ENCODE data around the gene MAMDC2.

GRCh38 chr9:70119786-70120185 lies 76.1 kb downstream of the MAMDC2 start:
- TF ChIP-seq POLR2A (IDR thresholded peaks at IDR 0.05; ENCODE audit: low read depth, low read length) (no peak), TAF1 (IDR thresholded peaks at IDR 0.05; ENCODE audit: borderline replicate concordance, low read depth, low read length) (no peak)

Data from GM12892 (cell line).